Left hindlimb (tissue), 1 donor: Measurements from ENCODE around the gene TPCN1.
A peak's percentile ranks its signal among the peaks of the same experiment; 100 is the strongest.

Experiments used
- DNase-seq: peaks from one replicate; pipeline ENCODE4 v3.0.0-alpha.2; 2018

Gene TPCN1

GRCh38 chr12:113221181-113221996 is at the start of gene TPCN1:
TPCN1 (plus strand) TSS chr12:113221464; CDS start chr12:113226853, 5,389 bp downstream.
- peak; percentile 100 for DNase-seq

- no peak for DNase-seq
These were observed 49.7 kb upstream of the TPCN1 start for GRCh38 chr12:113171543-113171942.

GRCh38 chr12:113172185-113172584 is 49.1 kb upstream of the TPCN1 start:
- DNase-seq: no peak

- no peak for DNase-seq
These were observed 48.1 kb upstream of the TPCN1 start for GRCh38 chr12:113173081-113173698.

GRCh38 chr12:113174461-113175384 is 46.5 kb upstream of the TPCN1 start:
- DNase-seq: peak; percentile 57

GRCh38 chr12:113179023-113179422 is 42.2 kb upstream of the TPCN1 start:
- no peak for DNase-seq

GRCh38 chr12:113180333-113180732 is 40.9 kb upstream of the TPCN1 start:
- DNase-seq: no peak

GRCh38 chr12:113181975-113182374 is 39.3 kb upstream of the TPCN1 start:
- DNase-seq: no peak

- DNase-seq: no peak
These were observed 38.2 kb upstream of the TPCN1 start for GRCh38 chr12:113183030-113183589.

GRCh38 chr12:113184098-113184899 is 37.0 kb upstream of the TPCN1 start:
- DNase-seq: no peak

- peak; percentile 92 for DNase-seq
These were observed 36.4 kb upstream of the TPCN1 start for GRCh38 chr12:113184900-113185179.

GRCh38 chr12:113185180-113186032 is 35.9 kb upstream of the TPCN1 start, which contains the start of the genes DDX54 and RITA1:
DDX54 (minus strand) TSS chr12:113185478; CDS start chr12:113185451, 27 bp downstream.
RITA1 (plus strand) TSS chr12:113185721; CDS start chr12:113186747, 1,026 bp downstream.
- DNase-seq: peak; percentile 89

GRCh38 chr12:113186033-113186365 is 35.3 kb upstream of the TPCN1 start:
- DNase-seq: no peak

- DNase-seq: no peak
These were observed 34.5 kb upstream of the TPCN1 start for GRCh38 chr12:113186666-113187325.

GRCh38 chr12:113189361-113189760 is 31.9 kb upstream of the TPCN1 start:
- DNase-seq: no peak

GRCh38 chr12:113190761-113191160 is 30.5 kb upstream of the TPCN1 start:
- no peak for DNase-seq

- DNase-seq: no peak
These were observed 30.0 kb upstream of the TPCN1 start for GRCh38 chr12:113191227-113191626.

GRCh38 chr12:113194971-113195391 is 26.3 kb upstream of the TPCN1 start:
- no peak for DNase-seq

- no peak for DNase-seq
These were observed 25.7 kb upstream of the TPCN1 start for GRCh38 chr12:113195598-113195997.

GRCh38 chr12:113196582-113196981 is 24.7 kb upstream of the TPCN1 start:
- no peak for DNase-seq

GRCh38 chr12:113196990-113197389 is 24.3 kb upstream of the TPCN1 start:
- DNase-seq: peak; percentile 69
